Uterus (tissue), 4 donors: ENCODE data around the gene TMC2. TPM values are rescaled to one million over a fixed set of nuclear protein-coding genes. Genes with fewer than 3 reads are reported as not detected.

Source experiments
- DNase-seq, 2 donors: peaks; one replicate each; pipeline ENCODE4 v3.0.0-alpha.2; 2019 to 2020
- H3K27ac ChIP-seq, 2 donors: fragments of 200-600 bp; sonication (generic); 1 replicate in 1 of 2; 2 replicates in 1 of 2; pipeline ENCODE4 v1.5.1; 2016 to 2018
- H3K27me3 ChIP-seq, 2 donors: fragments of 200-600 bp; sonication (generic); one replicate each; pipeline ENCODE4 v1.5.1; 2018 to 2019; ENCODE audit warnings: control low read depth in 1 of 2
- H3K36me3 ChIP-seq, 2 donors: fragments of 200-600 bp; sonication (generic); one replicate each; pipeline ENCODE4 v1.5.1; 2019; ENCODE audit warnings: control low read depth in 1 of 2
- H3K4me1 ChIP-seq, 2 donors: fragments of 200-600 bp; sonication (generic); one replicate each; pipeline ENCODE4 v1.5.1; 2018 to 2019; ENCODE audit warnings: control low read depth in 1 of 2
- H3K4me3 ChIP-seq, 2 donors: fragments of 200-600 bp; sonication (generic); 1 replicate in 1 of 2; 2 replicates in 1 of 2; pipeline ENCODE4 v1.5.1; 2018 to 2019; ENCODE audit warnings: mild to moderate bottlenecking in 1 of 2
- H3K9me3 ChIP-seq, 2 donors: fragments of 200-600 bp; sonication (generic); one replicate each; pipeline ENCODE4 v1.5.1; 2019; ENCODE audit warnings: control low read depth in 1 of 2
- POLR2A ChIP-seq, 2 donors: fragments of 450-650 bp; IDR thresholded peaks; one replicate each; pipeline ENCODE4 v1.6.1; 2016; ENCODE audit warnings: antibody characterized with exemption in 2 of 2, mild to moderate bottlenecking in 1 of 2, moderate library complexity in 1 of 2
- intact Hi-C: fragments of 100-400 bp; cut with DNase I; formaldehyde crosslinking; loops from one replicate; pipeline ENCODE4 v1.15.1; 2023; ENCODE audit warnings: low total_unique reads
- total RNA-seq, 4 donors: library from RNA; depleted of rRNA in 3 of 4; stranded (reverse); fragments of >200 nt in 3 of 4; gene quantifications; one replicate each; pipeline versions ENCODE4 v1.1.0 to v1.2.4, GENCODE V29; 2014 to 2023
- TF ChIP-seq, protein P1 (sequence below), 4 experiments: fragments of 200-600 bp in 2 of 4; fragments of 450-650 bp in 2 of 4; sonication (generic) in 2 of 4; IDR thresholded peaks; one replicate each; pipeline ENCODE4 v1.5.1; 2016 to 2019; ENCODE audit warnings: antibody characterized with exemption in 4 of 4, mild to moderate bottlenecking in 2 of 4, moderate library complexity in 1 of 4
- donor health status: DM: yes; HTN: yes; CAD: no.

The TMC2 gene
- total RNA-seq, 4 donors from 2014 or later: not detected

DNA sequence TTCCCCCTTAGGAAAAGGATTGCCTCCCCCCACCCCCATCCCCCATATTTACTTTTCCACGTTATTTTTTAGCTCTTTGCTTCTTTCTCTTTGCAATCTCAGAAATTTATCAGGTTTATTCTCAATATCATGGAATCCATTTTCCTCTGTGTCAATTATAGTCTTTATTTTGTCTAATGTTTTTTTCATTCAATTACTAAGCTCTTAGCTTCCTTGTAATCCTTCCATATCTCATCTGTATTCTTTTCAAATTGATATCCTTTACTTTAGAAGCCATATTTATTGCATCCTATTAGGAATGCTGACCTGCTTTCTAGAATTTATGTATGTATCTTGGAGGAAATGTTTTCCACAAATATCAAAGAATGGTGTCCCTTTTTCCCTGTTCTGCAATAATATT lies 39.3 kb downstream of the TMC2 start:
- H3K9me3 ChIP-seq: no peaks in the 10 kb centered on the region
- intact Hi-C loops: no loop called here
- no peak overlapping the region for H3K4me3 ChIP-seq
- TF ChIP-seq, protein P1, sequence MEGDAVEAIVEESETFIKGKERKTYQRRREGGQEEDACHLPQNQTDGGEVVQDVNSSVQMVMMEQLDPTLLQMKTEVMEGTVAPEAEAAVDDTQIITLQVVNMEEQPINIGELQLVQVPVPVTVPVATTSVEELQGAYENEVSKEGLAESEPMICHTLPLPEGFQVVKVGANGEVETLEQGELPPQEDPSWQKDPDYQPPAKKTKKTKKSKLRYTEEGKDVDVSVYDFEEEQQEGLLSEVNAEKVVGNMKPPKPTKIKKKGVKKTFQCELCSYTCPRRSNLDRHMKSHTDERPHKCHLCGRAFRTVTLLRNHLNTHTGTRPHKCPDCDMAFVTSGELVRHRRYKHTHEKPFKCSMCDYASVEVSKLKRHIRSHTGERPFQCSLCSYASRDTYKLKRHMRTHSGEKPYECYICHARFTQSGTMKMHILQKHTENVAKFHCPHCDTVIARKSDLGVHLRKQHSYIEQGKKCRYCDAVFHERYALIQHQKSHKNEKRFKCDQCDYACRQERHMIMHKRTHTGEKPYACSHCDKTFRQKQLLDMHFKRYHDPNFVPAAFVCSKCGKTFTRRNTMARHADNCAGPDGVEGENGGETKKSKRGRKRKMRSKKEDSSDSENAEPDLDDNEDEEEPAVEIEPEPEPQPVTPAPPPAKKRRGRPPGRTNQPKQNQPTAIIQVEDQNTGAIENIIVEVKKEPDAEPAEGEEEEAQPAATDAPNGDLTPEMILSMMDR (IDR thresholded peaks at IDR 0.05): no peak
- no peak for TF ChIP-seq POLR2A (IDR thresholded peaks at IDR 0.05)
- H3K27ac ChIP-seq: no peak overlapping the region
- no peaks in the 10 kb centered on the region for H3K4me1 ChIP-seq
- H3K36me3 ChIP-seq: no peaks in the 10 kb centered on the region
- H3K27me3 ChIP-seq: no peaks in the 10 kb centered on the region
- DNase-seq: no peak

DNA sequence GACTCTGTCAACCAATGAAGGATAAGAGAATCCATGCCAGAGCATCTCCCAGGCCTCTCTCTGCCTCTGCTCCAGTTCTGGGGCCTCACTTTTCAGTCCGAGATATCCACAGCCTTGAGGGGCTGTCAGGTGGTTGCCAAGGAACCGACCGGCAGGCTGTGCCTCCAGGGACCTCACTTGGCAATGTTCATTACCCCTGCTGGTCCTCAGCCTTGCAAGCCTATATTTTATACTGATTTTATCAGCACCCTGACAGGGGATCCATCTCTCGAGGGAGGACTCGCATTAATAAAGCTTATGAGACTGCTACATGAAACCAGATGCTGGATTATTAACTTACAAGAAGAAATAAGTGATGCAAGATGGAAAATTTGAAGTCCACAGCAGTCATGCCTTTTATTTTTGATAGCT lies 39.9 kb downstream of the TMC2 start:
- Histone ChIP-seq H3K4me3 (no peak overlapping the region), H3K27me3 (no peaks in the 10 kb centered on the region), H3K4me1 (no peaks in the 10 kb centered on the region), H3K27ac (no peak overlapping the region), H3K36me3 (no peaks in the 10 kb centered on the region), H3K9me3 (no peaks in the 10 kb centered on the region)
- TF ChIP-seq, protein P1 (IDR thresholded peaks at IDR 0.05): no peak
- no peak for TF ChIP-seq POLR2A (IDR thresholded peaks at IDR 0.05)
- DNase-seq: no peak
- intact Hi-C loops: no loop called here

DNA sequence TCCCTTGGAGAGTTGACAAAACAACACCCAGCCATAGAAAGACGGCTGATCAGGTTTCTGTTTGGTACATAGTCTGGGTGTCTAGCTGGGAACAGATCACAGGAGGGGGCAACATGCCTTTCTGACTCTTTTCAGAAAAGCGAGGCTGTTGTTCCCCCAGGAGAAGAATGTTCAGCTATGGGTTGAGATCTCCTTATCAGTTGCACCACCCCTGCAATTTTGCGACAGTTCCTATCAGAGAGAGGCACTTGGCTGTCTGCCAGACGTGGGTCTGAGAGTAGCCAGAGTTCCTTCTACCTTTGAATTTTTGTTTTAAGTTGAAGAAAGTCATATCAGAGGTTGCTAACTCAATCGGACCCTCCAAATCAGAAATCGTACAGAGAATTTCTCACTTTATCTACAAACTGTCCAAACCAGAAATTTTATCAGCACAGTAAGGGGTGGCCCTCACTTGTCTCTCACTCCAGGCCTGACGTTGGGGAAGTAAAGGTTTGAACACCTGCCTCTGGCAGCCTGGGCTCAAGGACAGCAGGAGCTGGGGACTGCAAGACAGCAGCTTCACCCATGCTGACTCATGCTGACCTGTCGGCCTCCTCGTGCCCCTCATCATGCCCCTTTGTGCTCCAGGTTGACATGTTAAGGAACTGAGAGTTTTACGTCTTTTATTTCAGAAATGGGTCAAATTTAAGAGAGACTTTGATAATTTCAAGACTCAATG lies 42.3 kb downstream of the TMC2 start:
- H3K4me3 ChIP-seq: no peak overlapping the region
- no peak overlapping the region for H3K27ac ChIP-seq
- no peaks in the 10 kb centered on the region for H3K36me3 ChIP-seq
- intact Hi-C loops: no loop called here
- no peaks in the 10 kb centered on the region for H3K27me3 ChIP-seq
- TF ChIP-seq POLR2A (IDR thresholded peaks at IDR 0.05): no peak
- TF ChIP-seq, protein P1 (IDR thresholded peaks at IDR 0.05): no peak
- DNase-seq: no peak
- H3K9me3 ChIP-seq: no peaks in the 10 kb centered on the region
- H3K4me1 ChIP-seq: no peaks in the 10 kb centered on the region

GRCh38 chr20:2585811-2586210 lies 49.4 kb downstream of the TMC2 start:
- Histone ChIP-seq H3K4me1 (no peaks in the 10 kb centered on the region), H3K9me3 (no peaks in the 10 kb centered on the region), H3K27ac (no peak overlapping the region), H3K27me3 (no peaks in the 10 kb centered on the region), H3K4me3 (no peak overlapping the region), H3K36me3 (no peaks in the 10 kb centered on the region)
- intact Hi-C loops: no loop called here
- TF ChIP-seq, protein P1 (IDR thresholded peaks at IDR 0.05): no peak
- TF ChIP-seq POLR2A (IDR thresholded peaks at IDR 0.05): no peak
- no peak for DNase-seq

- no peak for DNase-seq
- no peaks in the 10 kb centered on the region for H3K4me1 ChIP-seq
- no peaks in the 10 kb centered on the region for H3K9me3 ChIP-seq
- no peaks in the 10 kb centered on the region for H3K36me3 ChIP-seq
- intact Hi-C loops: no loop called here
- TF ChIP-seq POLR2A (IDR thresholded peaks at IDR 0.05): no peak
- TF ChIP-seq, protein P1 (IDR thresholded peaks at IDR 0.05): no peak
- H3K27ac ChIP-seq: no peak overlapping the region
- H3K4me3 ChIP-seq: no peak overlapping the region
- no peaks in the 10 kb centered on the region for H3K27me3 ChIP-seq
Observed at GRCh38 chr20:2593756-2594155, 57.4 kb downstream of the TMC2 start.
